H1 (cell line): ENCODE results near the gene MOSMO. TPM values are rescaled to one million over a fixed set of nuclear protein-coding genes. Genes with fewer than 3 reads are reported as not detected.

Experiments used
- CTCF ChIA-PET: fragments of 300-600 bp; sonication (Branson Sonifier 250); formaldehyde crosslinking; loops from one replicate; lab custom pipeline; 2021; ENCODE audit not compliant: partially characterized antibody; lab: Charles Lee
- POLR2A ChIA-PET: fragments of 300-600 bp; sonication (Branson Sonifier 250); formaldehyde crosslinking; loops from one replicate; lab custom pipeline; 2021; ENCODE audit warnings: inconsistent platforms; ENCODE audit not compliant: partially characterized antibody; lab: Charles Lee
- DNase-seq, 2 experiments: peaks; one replicate each; pipeline versions ENCODE4 v3.0.0 to v3.0.0-alpha.2; 2010 to 2022; ENCODE audit warnings: low spot score in 2 of 2, low read depth in 1 of 2, mixed read lengths in 1 of 2
- FAIRE-seq: peaks from 2 replicates; lab custom pipeline; 2011; peaks lifted over from hg19 to GRCh38; lab: Jason Lieb, UNC
- H2AFZ ChIP-seq: 2 replicates; pipeline ENCODE4 v1.8.1; 2012; ENCODE audit warnings: low read length, inconsistent platforms
- H2AK5ac ChIP-seq: 2 replicates; pipeline ENCODE4 v1.6.1; 2013; ENCODE audit warnings: low read depth, low read length
- H2BK120ac ChIP-seq: replicated peaks from 2 replicates; pipeline ENCODE3; 2013; ENCODE audit warnings: low read depth, low read length, inconsistent platforms
- H2BK12ac ChIP-seq: 2 replicates; pipeline ENCODE4 v1.6.1; 2013; ENCODE audit warnings: low read depth, low read length
- H2BK15ac ChIP-seq: 2 replicates; pipeline ENCODE4 v1.6.1; 2013; ENCODE audit warnings: low read length
- H2BK20ac ChIP-seq: 2 replicates; pipeline ENCODE4 v1.6.1; 2013; ENCODE audit warnings: low read length
- H2BK5ac ChIP-seq: 2 replicates; pipeline ENCODE4 v1.6.1; 2013; ENCODE audit warnings: low read depth, low read length
- H3K14ac ChIP-seq: 2 replicates; pipeline ENCODE4 v1.6.1; 2013; ENCODE audit warnings: inconsistent platforms; ENCODE audit not compliant: insufficient read length
- H3K18ac ChIP-seq: 2 replicates; pipeline ENCODE4 v1.6.1; 2013; ENCODE audit warnings: low read length; ENCODE audit errors: extremely low read depth
- H3K23ac ChIP-seq: 2 replicates; pipeline ENCODE4 v1.6.1; 2013; ENCODE audit warnings: inconsistent platforms; ENCODE audit not compliant: insufficient read length
- H3K23me2 ChIP-seq: 2 replicates; pipeline ENCODE4 v1.6.1; 2013; ENCODE audit warnings: low read depth, low read length
- H3K27ac ChIP-seq: 2 replicates; pipeline ENCODE4 v1.6.1; 2011; ENCODE audit warnings: low read depth, low read length, inconsistent platforms
- H3K27me3 ChIP-seq, 4 experiments: replicated peaks in 1 of 4; 1 replicate in 1 of 4; 2 replicates in 3 of 4; pipeline versions ENCODE4 v1.6.1 to v1.8.1; 2011 to 2013; ENCODE audit warnings: low read length in 3 of 4, mild to moderate bottlenecking in 3 of 4, inconsistent platforms in 2 of 4, mixed read lengths in 2 of 4, moderate library complexity in 1 of 4; ENCODE audit not compliant: control insufficient read depth in 3 of 4, insufficient read depth in 3 of 4; ENCODE audit errors: extremely low read depth in 1 of 4
- H3K36me3 ChIP-seq, 4 experiments: 2 replicates each; pipeline versions ENCODE4 v1.6.1 to v1.8.1; 2011 to 2013; ENCODE audit warnings: mild to moderate bottlenecking in 4 of 4, low read length in 3 of 4, moderate library complexity in 2 of 4, control low read depth in 1 of 4, inconsistent platforms in 1 of 4; ENCODE audit not compliant: insufficient read depth in 4 of 4, control insufficient read depth in 2 of 4
- H3K4ac ChIP-seq: replicated peaks from 2 replicates; pipeline ENCODE3; 2013; ENCODE audit warnings: low read length, low read depth, mixed read lengths, inconsistent platforms; ENCODE audit not compliant: insufficient read length
- H3K4me1 ChIP-seq, 4 experiments: replicated peaks in 1 of 4; 1 replicate in 1 of 4; 2 replicates in 3 of 4; pipeline versions ENCODE4 v1.6.1 to v1.8.1; 2011 to 2013; ENCODE audit warnings: low read length in 3 of 4, inconsistent platforms in 2 of 4, mixed read lengths in 1 of 4; ENCODE audit not compliant: insufficient read depth in 4 of 4, control insufficient read depth in 3 of 4
- H3K4me2 ChIP-seq, 2 experiments: 2 replicates each; pipeline versions ENCODE4 v1.6.1 to v1.8.1; 2011 to 2013; ENCODE audit warnings: low read depth in 2 of 2, low read length in 2 of 2, control low read depth in 1 of 2, inconsistent platforms in 1 of 2, mild to moderate bottlenecking in 1 of 2; ENCODE audit not compliant: insufficient read depth in 1 of 2
- H3K4me3 ChIP-seq, 4 experiments: fragments of 200-600, 300-600 bp in 1 of 4; sonication (generic), shearing (Covaris generic), sonication (Bioruptor Twin) in 1 of 4; 2 replicates each; pipeline versions ENCODE4 v1.5.1 to v1.8.1; 2011 to 2016; ENCODE audit warnings: low read length in 4 of 4, low read depth in 3 of 4, control low read depth in 2 of 4, inconsistent platforms in 2 of 4, mild to moderate bottlenecking in 2 of 4, mixed read lengths in 1 of 4, moderate library complexity in 1 of 4; ENCODE audit not compliant: insufficient read depth in 2 of 4; ENCODE audit errors: extremely low read depth in 1 of 4
- H3K56ac ChIP-seq: replicated peaks from 2 replicates; pipeline ENCODE3; 2013; ENCODE audit warnings: low read depth, mild to moderate bottlenecking, mixed read lengths, low read length, inconsistent platforms; ENCODE audit not compliant: insufficient read length
- H3K79me1 ChIP-seq: 2 replicates; pipeline ENCODE4 v1.6.1; 2013; ENCODE audit warnings: low read depth, low read length, control low read depth
- H3K79me2 ChIP-seq, 2 experiments: 2 replicates each; pipeline versions ENCODE4 v1.6.1 to v1.8.1; 2012 to 2013; ENCODE audit warnings: low read length in 2 of 2, mild to moderate bottlenecking in 2 of 2, inconsistent platforms in 1 of 2; ENCODE audit not compliant: insufficient read depth in 2 of 2, control insufficient read depth in 1 of 2
- H3K9ac ChIP-seq, 4 experiments: replicated peaks in 1 of 4; 1 replicate in 1 of 4; 2 replicates in 3 of 4; pipeline versions ENCODE4 v1.6.1 to v1.8.1; 2011 to 2013; ENCODE audit warnings: low read depth in 3 of 4, low read length in 3 of 4, control low read depth in 2 of 4, mild to moderate bottlenecking in 2 of 4, moderate library complexity in 2 of 4, inconsistent platforms in 1 of 4; ENCODE audit errors: extremely low read depth in 1 of 4
- H3K9me3 ChIP-seq, 2 experiments: 2 replicates each; pipeline versions ENCODE4 v1.6.1 to v1.8.1; 2012 to 2013; ENCODE audit warnings: mild to moderate bottlenecking in 2 of 2, moderate library complexity in 2 of 2, control low read depth in 1 of 2, inconsistent platforms in 1 of 2, low read depth in 1 of 2, low read length in 1 of 2, mixed read lengths in 1 of 2; ENCODE audit not compliant: insufficient read depth in 2 of 2
- H4K20me1 ChIP-seq, 2 experiments: replicated peaks in 1 of 2; 2 replicates each; pipeline versions ENCODE3 to v1.8.1; 2011 to 2013; ENCODE audit warnings: inconsistent platforms in 2 of 2, low read length in 2 of 2, mild to moderate bottlenecking in 1 of 2; ENCODE audit not compliant: insufficient read depth in 2 of 2, control insufficient read depth in 1 of 2
- H4K5ac ChIP-seq: 2 replicates; pipeline ENCODE4 v1.6.1; 2013; ENCODE audit warnings: low read length, low read depth, mixed read lengths, inconsistent platforms; ENCODE audit not compliant: insufficient read length
- H4K8ac ChIP-seq: 2 replicates; pipeline ENCODE4 v1.8.0; 2013; ENCODE audit warnings: mild to moderate bottlenecking, moderate library complexity, low read length, inconsistent platforms; ENCODE audit not compliant: insufficient read depth; ENCODE audit errors: extremely low read depth
- H4K91ac ChIP-seq: replicated peaks from 2 replicates; pipeline ENCODE3; 2013; ENCODE audit warnings: low read length, mixed read lengths, inconsistent platforms; ENCODE audit not compliant: insufficient read length
- POLR2AphosphoS5 ChIP-seq: IDR thresholded peaks from 2 replicates; pipeline ENCODE4 v1.6.1; 2011; ENCODE audit warnings: low read depth, low read length
- SP4 ChIP-seq: IDR thresholded peaks from 2 replicates; pipeline ENCODE4 v1.6.1; 2012; ENCODE audit warnings: low read length, inconsistent platforms
- WGBS, 2 experiments: shearing (Covaris generic) in 1 of 2; methylation state at CpG; one replicate each; pipeline versions ENCODE4 v1.1.6 to v1.1.7; 2013 to 2015; ENCODE audit warnings: low lambda C conversion rate in 2 of 2, mixed read lengths in 2 of 2, inconsistent platforms in 1 of 2, low coverage in 1 of 2, missing lambda C conversion rate in 1 of 2; ENCODE audit not compliant: insufficient replicate concordance in 2 of 2, insufficient coverage in 1 of 2, insufficient read length in 1 of 2; ENCODE audit errors: extremely low coverage in 1 of 2, missing lambda C conversion rate in 1 of 2; 5-methylcytosine and 5-hydroxymethylcytosine counted together
- polyA plus RNA-seq, 7 experiments: library from polyadenylated mRNA; depleted of rRNA in 3 of 7; stranded (reverse) in 5 of 7; unstranded in 2 of 7; fragments of >200 nt in 5 of 7; fragments of 200-250 nt in 2 of 7; gene quantifications; 1 replicate in 5 of 7; 2 replicates in 1 of 7; 4 replicates in 1 of 7; pipeline versions ENCODE4 v1.2.1 to v1.2.3, GENCODE V29; 2011 to 2013; ENCODE audit warnings: missing spikeins in 2 of 7, mixed read lengths in 2 of 7
- total RNA-seq: library from RNA; stranded (reverse); fragmentation: NEBNext Ultra II Directional; extraction: Animal tissue kit (Norgen Biotek cat#: 25700); gene quantifications from 2 replicates; pipeline ENCODE4 v1.2.1, GENCODE V29; 2021

MOSMO gene
- total and polyA plus RNA-seq, 2 of the 8 experiments (the other 6 are each of a cell fraction or from before 2014, with no cell fraction given), result 8.6 to 14.8 TPM

GRCh38 chr16:22006636-22007035 lies 1.3 kb upstream of the MOSMO start:
- H3K27ac ChIP-seq, result no peak overlapping the region
- H2BK120ac ChIP-seq, result no peak overlapping the region
- H2BK12ac ChIP-seq, result no peak overlapping the region; the same call in 1 of the 2 replicates
- H3K36me3 ChIP-seq, result no peaks in the 10 kb centered on the region
- H3K23ac ChIP-seq, result no peak overlapping the region
- H3K56ac ChIP-seq, result no peak overlapping the region
- no peak for FAIRE-seq
- no peak overlapping the region for H3K14ac ChIP-seq
- H2BK20ac ChIP-seq, result no peak overlapping the region
- no peak overlapping the region for H4K91ac ChIP-seq
- no peak overlapping the region for H2BK15ac ChIP-seq
- H4K20me1 ChIP-seq, result peaks cover 3 to 4% of the 10 kb centered on the region in 2 experiments
- TF ChIP-seq SP4, result no peak
- no peak for TF ChIP-seq POLR2AphosphoS5
- TF ChIP-seq, all 59 proteins: peak for 0
- Histone ChIP-seq H3K23me2 (peaks cover 8% of the 10 kb centered on the region; the same call in 1 of the 2 replicates), H3K27me3 (0 out of 7 replicates have a peak, but pooled peaks cover 0 to 2% (median under 1%) of the 10 kb centered on the region in 4 experiments), H3K4ac (no peak overlapping the region), H3K4me3 (peak overlapping the region; percentile 73 to 100 (median 84); a peak in 5 of 8 replicates), H3K9me3 (no peaks in the 10 kb centered on the region), H3K18ac (no peak overlapping the region), H3K4me2 (peak overlapping the region; percentile 85 to 95), H2AK5ac (no peak overlapping the region), H2AFZ (no peak overlapping the region; the same call in 1 of the 2 replicates), H2BK5ac (no peak overlapping the region), H3K9ac (no peak overlapping the region), H4K5ac (no peak overlapping the region), H3K79me1 (peaks cover 2% of the 10 kb centered on the region; the same call in 1 of the 2 replicates), H3K79me2 (peaks cover 0 to 13% of the 10 kb centered on the region in 2 experiments; a peak in 2 of 4 replicates), H3K4me1 (peaks cover 0 to 6% (median 1%) of the 10 kb centered on the region in 4 experiments; a peak in 1 of 7 replicates), H4K8ac (no peak overlapping the region)
- ChIA-PET POLR2A (interaction anchor here (1.2 to 1.4 kb wide), 2 partner anchors 29 to 53 kb away, joined by 3 to 5 read pairs; partner anchors contain the start of gene UQCRC2), CTCF (interaction anchor here (0.7 to 19.4 kb wide), 6 partner anchors 8 to 181 kb away, joined by 3 to 247 read pairs (median 8); no protein-coding TSS in a partner anchor)
- DNase-seq, result peak in 1 of 2 experiments; percentile 27
- WGBS, 2 experiments, result 75% methylated on average over 6 of the region's 6 CpGs; no CpG with 5 or more reads in 1 of the 2 experiments
